HUES6 (cell line): ENCODE measurements around the gene UPF2.

Experiments
- H3K27ac ChIP-seq: 2 replicates; pipeline ENCODE4 v1.7.0; 2013; ENCODE audit warnings: low read depth, mild to moderate bottlenecking, low read length, inconsistent platforms
- H3K27me3 ChIP-seq: 2 replicates; pipeline ENCODE4 v1.6.1; 2013; ENCODE audit warnings: low read length; ENCODE audit not compliant: control insufficient read depth, insufficient read depth
- H3K36me3 ChIP-seq: 2 replicates; pipeline ENCODE4 v1.6.1; 2013; ENCODE audit warnings: low read length; ENCODE audit not compliant: control insufficient read depth, insufficient read depth
- H3K4me1 ChIP-seq: 2 replicates; pipeline ENCODE4 v1.6.1; 2013; ENCODE audit warnings: low read length; ENCODE audit not compliant: control insufficient read depth, insufficient read depth
- H3K4me3 ChIP-seq: 2 replicates; pipeline ENCODE4 v1.5.1; 2013; ENCODE audit warnings: low read depth, low read length
- H3K9ac ChIP-seq: one replicate; pipeline ENCODE4 v1.6.1; 2013; ENCODE audit warnings: mild to moderate bottlenecking, low read length
- H3K9me3 ChIP-seq: 2 replicates; pipeline ENCODE4 v1.6.1; 2013; ENCODE audit warnings: low read depth, low read length; ENCODE audit not compliant: control insufficient read depth, insufficient read depth

Gene UPF2

DNA sequence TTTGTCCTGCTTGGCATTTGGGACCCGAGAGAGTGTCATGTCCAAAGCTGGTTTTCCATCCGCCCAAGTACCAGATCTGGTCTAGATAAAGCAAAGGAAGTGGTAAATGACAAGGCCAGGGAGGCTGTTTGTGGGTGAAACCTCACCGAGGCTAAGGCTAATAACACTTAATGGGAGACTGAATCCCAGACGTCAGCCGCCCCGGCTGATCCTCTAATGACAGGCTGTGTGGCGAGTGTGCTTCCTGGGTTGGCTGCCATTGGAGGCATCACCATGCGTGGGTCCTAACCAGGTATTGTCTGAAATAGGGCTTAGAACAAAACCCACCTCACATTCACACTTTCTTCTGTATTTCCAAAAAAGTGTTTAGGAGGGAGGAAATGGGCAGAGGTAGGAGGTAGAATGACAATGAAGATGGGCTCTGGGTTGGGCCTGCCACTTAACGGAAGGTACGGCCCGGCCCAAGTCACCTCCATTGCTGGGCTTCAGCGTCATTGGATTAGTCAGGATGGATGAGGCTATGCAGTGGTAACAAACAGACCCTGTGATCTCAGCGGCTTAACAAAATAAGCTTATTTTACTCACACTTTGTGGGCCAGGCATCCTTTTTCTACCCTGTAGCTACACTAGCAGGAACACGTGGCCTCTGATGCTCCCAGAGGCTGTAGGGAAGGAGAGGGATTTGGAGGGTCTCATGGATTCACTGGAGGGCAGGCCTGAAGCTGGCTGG lies 159.8 kb downstream of the UPF2 start:
- Histone ChIP-seq H3K9ac (no peak overlapping the region), H3K27me3 (no peaks in the 10 kb centered on the region), H3K4me3 (no peak overlapping the region), H3K4me1 (peaks cover 5% of the 10 kb centered on the region; the same call in 1 of the 2 replicates), H3K9me3 (peaks cover 2% of the 10 kb centered on the region; the same call in 1 of the 2 replicates), H3K27ac (no peak overlapping the region), H3K36me3 (no peaks in the 10 kb centered on the region)

DNA sequence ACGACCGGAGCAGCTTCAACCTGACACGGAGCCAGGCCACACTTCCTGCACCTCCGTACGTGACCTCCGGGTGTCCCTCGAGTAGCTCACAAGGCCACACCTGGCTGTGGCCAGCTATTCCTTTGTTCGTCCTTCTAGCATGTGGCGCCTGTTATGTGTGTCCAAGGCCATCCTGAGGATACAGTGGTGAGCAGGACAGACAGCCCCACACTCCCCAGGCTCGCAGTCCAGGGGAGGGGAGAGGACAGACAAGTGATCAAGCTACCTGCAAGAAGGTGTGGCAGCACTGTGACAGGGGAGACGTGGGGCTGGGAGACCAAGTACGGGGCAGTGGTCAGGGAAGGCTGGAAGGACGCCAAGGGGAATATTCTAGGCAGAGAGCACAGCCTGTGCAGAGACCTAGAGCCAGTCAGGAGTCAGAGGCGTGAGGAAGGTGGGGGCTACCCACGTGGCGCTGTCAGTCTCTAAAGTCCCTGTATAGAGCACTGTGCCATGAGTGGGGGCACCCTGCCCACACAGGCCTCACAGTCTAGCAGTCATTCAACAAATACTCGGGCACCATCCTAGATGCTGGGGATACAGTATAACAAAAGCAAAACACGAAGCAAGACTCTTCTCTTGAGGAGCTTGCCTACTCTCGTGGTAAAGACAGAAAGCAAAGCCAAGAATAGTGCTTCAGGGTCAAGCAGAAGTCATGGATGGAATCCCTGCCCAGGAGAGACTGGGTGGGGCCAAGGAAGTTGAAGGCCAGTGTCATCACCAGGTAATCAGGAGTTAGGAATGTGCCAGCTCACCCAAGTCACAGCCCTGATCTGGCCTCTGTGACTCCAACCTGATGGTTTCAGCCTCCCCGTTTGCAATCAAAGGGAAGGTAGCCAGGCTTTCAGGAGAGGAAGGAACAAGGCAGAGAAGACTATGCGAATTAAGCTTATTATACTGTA lies 160.9 kb downstream of the UPF2 start:
- Histone ChIP-seq H3K36me3 (no peaks in the 10 kb centered on the region), H3K27me3 (no peaks in the 10 kb centered on the region)

DNA sequence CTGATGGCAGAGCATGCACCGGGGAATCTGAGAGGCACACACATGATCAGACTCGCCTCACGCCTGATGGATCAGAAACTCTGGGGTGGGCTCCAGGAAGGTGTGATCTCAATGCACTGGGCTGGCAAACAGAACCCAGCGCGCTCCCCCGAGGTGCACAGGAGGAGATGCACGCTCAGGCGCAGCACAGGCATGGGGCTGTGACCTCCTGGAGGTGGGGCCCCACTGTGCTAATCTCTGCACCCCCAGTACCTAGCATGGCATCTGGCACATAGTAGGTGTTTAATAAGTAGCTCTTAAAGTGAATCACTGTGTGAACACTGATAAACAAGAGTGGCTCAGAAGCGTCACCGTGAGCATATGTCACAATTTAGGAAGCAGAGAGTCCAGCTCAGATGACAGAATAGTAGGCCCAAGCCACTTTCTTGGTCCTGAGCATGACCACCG lies 161.6 kb downstream of the UPF2 start:
- no peak overlapping the region for H3K4me3 ChIP-seq
- no peak overlapping the region for H3K27ac ChIP-seq
- peaks cover 2% of the 10 kb centered on the region; the same call in 1 of the 2 replicates for H3K9me3 ChIP-seq
- no peak overlapping the region for H3K9ac ChIP-seq
- H3K27me3 ChIP-seq, result no peaks in the 10 kb centered on the region
- H3K4me1 ChIP-seq, result peaks cover 8% of the 10 kb centered on the region
- H3K36me3 ChIP-seq, result no peaks in the 10 kb centered on the region

More for the DNA sequence above, 160.9 kb downstream of the UPF2 start:
- H3K27ac ChIP-seq, result no peak overlapping the region
- peaks cover 2% of the 10 kb centered on the region; the same call in 1 of the 2 replicates for H3K9me3 ChIP-seq
- H3K4me3 ChIP-seq, result no peak overlapping the region
- H3K9ac ChIP-seq, result no peak overlapping the region
- peaks cover 5% of the 10 kb centered on the region; the same call in 1 of the 2 replicates for H3K4me1 ChIP-seq

DNA sequence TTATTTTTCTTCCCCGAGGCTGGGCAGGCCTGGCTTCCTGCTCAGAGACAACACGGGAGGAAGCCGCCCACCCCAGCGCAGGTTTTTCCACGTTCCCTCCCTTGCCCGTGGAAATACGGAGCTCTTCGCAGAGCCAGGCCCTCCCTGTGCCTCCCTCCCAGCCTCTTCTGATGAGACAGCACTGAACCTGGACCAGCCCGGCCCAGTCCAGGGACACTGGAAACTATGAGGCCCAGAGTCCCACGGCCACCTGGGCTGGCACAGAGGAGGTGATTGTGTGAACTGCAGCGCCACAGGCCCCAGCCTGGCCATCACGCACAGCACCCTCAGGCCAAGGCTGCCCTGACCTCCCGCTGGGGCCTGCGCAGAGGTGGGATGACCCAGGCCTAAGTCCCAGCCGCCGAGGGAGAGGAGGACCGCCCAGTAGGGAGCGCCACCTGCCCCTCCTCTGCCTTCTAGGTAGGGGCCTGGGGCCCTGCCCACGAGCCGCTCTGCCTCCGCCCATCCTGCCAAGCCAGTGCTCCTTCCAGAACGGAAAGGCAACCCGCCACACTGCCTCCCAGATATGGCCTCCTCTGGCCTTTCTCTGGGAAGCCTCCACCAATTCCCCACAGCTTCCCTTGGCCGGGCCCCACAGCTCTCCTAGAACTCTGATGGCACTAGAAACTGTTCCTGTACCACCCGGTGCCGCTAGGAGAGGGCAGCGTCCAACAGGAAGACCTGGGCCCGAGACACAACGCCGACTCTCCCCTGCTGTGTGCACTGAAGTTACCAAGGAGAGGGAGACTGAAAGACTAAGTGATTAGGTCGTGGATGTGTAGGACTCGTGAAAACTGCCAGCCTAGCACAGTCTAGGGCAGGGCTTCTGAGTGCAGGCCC lies 162.2 kb downstream of the UPF2 start:
- Histone ChIP-seq H3K9me3 (peaks cover 2% of the 10 kb centered on the region; the same call in 1 of the 2 replicates), H3K27ac (no peak overlapping the region), H3K27me3 (no peaks in the 10 kb centered on the region), H3K4me1 (peaks cover 14% of the 10 kb centered on the region), H3K4me3 (no peak overlapping the region), H3K9ac (no peak overlapping the region), H3K36me3 (no peaks in the 10 kb centered on the region)

DNA sequence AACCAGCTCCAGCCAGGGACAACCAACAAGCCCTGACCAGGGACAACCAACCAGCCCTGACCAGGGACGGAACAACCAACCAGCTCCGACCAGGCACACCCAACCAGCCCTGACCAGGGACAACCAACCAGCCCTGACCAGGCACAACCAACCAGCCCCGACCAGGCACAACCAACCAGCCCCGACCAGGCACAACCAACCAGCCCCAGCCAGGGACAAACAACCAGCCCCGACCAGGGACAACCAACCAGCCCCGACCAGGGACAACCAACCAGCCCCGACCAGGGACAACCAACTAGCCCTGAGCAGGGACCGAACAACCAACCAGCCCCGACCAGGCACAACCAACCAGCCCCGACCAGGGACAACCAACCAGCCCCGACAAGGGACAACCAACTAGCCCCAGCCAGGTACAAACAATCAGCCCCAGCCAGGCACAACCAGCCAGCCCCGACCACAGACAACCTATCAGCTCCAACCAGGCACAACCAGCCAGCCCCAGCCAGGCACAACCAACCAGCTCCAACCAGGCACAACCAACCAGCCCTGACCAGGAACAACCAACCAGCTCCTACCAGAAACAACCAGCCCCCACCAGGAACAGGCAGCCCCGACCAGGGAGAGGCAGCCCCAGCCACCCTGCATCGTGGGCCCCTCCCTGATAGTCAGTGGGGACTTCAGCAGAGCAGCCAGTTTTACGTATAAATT lies 163.1 kb downstream of the UPF2 start:
- Histone ChIP-seq H3K9ac (no peak overlapping the region), H3K27ac (no peak overlapping the region), H3K4me1 (peaks cover 23% of the 10 kb centered on the region), H3K27me3 (no peaks in the 10 kb centered on the region), H3K9me3 (peaks cover 2% of the 10 kb centered on the region; the same call in 1 of the 2 replicates), H3K4me3 (no peak overlapping the region), H3K36me3 (no peaks in the 10 kb centered on the region)

DNA sequence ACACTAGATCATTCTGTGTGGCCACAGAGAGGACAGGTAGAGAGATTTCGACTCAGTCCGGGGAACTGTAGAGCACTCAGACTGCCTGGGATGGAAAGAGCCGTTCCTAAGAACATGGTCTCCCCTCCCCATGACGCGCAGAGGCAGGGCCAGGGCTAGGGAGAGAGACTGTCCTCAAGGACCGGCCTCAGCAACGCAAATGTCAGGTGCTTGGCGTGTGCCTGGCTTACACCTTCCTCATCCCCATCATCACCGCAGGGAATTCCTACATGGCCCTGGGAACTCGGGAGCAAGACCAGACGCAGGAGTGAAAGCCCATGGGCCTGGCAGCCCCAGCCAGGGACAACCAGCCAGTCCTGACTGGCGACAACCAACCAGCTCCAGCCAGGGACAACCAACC lies 163.8 kb downstream of the UPF2 start:
- no peak overlapping the region for H3K9ac ChIP-seq
- no peak overlapping the region for H3K4me3 ChIP-seq
- peaks cover 2% of the 10 kb centered on the region; the same call in 1 of the 2 replicates for H3K9me3 ChIP-seq
- no peak overlapping the region for H3K27ac ChIP-seq
- no peaks in the 10 kb centered on the region for H3K36me3 ChIP-seq
- no peaks in the 10 kb centered on the region for H3K27me3 ChIP-seq
- H3K4me1 ChIP-seq, result peaks cover 26% of the 10 kb centered on the region

DNA sequence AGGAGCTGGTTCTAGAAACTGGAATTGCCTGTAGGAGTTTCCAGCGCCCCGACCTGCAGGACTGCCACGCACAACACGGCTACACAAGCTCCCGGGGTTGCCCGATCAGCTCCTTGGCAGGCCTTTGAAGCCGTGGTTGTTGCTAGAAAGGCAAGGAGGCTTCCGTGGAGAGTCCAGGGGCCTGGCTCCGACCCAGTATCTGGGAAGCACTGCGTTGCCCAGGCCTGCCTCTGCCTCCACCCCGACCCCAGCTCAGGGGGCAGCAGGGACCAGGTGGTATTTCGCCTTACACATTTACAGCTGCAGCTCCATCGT lies 165.1 kb downstream of the UPF2 start:
- H3K27me3 ChIP-seq, result no peaks in the 10 kb centered on the region
- no peak overlapping the region for H3K27ac ChIP-seq
- H3K9me3 ChIP-seq, result no peaks in the 10 kb centered on the region
- peaks cover 26% of the 10 kb centered on the region for H3K4me1 ChIP-seq
- H3K9ac ChIP-seq, result no peak overlapping the region
- H3K4me3 ChIP-seq, result no peak overlapping the region
- no peaks in the 10 kb centered on the region for H3K36me3 ChIP-seq

DNA sequence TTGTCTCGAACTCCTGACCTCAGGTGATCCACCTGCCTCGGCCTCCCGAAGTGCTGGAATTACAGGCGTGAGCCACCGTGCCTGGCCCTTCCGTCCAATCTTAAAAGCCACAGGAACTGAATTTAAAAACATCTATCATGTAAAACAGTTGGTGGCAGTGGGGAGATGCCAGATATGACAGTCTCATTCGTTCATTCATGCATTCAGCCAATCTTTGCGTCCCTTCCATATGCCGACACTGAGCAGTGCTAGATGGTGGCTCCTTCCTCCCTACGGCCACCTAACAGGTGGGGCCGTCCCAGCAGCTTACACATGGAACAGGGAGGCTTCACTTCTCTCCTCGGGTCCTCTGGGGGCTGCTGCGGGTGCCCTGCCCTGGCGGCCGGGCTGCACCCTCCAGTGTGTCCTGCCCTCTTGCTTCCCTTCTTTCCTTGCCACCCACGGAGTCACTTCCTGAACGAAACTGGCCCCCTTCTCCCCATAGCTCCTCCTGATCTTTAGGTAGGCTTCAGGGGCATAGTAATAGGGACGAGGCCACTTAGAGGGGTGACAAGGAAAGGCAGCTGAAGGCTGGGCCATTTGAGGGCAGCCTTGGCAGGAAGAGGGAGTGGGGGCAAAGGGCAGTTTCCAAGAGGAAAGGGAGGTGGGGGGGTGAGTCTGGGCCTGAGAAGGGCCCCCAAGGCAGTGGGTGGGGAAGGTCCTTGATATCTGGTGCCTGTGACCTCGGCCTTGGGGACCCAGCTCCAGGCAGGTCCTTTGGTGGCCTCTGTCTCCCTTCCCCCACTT lies 165.6 kb downstream of the UPF2 start:
- Histone ChIP-seq H3K27ac (no peak overlapping the region), H3K27me3 (no peaks in the 10 kb centered on the region), H3K9me3 (no peaks in the 10 kb centered on the region), H3K36me3 (no peaks in the 10 kb centered on the region), H3K4me1 (peaks cover 26% of the 10 kb centered on the region), H3K4me3 (no peak overlapping the region), H3K9ac (no peak overlapping the region)

DNA sequence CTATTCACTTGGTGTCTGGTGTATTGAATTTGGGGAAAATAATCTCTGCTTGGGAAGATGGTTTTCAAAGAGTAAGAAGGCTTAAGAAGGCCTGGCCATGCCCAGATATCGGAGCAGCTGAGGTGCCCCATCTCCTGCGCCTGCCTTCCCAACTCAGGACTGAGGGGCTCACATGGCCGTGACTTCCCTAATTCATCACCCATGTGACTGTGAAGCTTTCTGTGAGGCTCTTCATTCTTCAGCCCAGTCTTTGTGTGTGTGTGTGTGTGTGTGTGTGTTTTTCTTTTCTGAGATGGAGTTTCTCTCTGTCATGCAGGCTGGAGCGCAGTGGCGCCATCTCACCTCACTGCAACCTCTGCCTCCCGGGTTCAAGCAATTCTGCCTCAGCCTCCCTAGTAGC lies 166.3 kb downstream of the UPF2 start:
- no peaks in the 10 kb centered on the region for H3K36me3 ChIP-seq
- no peak overlapping the region for H3K27ac ChIP-seq
- no peaks in the 10 kb centered on the region for H3K27me3 ChIP-seq
- H3K4me1 ChIP-seq, result peaks cover 26% of the 10 kb centered on the region
- H3K9me3 ChIP-seq, result no peaks in the 10 kb centered on the region
- H3K4me3 ChIP-seq, result no peak overlapping the region
- H3K9ac ChIP-seq, result no peak overlapping the region
